GM12878 (cell line): ENCODE data around the gene ABHD13. TPM values are rescaled to one million over a fixed set of nuclear protein-coding genes. Genes with fewer than 3 reads are reported as not detected.

ENCODE experiments used
- ATAC-seq: fragments of 200-7000 bp; cut with Tn5 transposase; 3 replicates; pipeline ENCODE4 v1.9.1; 2020; ENCODE audit warnings: mild to moderate bottlenecking, moderate library complexity
- BruUV-seq: library from RNA; stranded (reverse); fragments of 400-500 nt; replicated peaks from 2 replicates; lab custom pipeline; 2021; lab: Mats Ljungman, UMichigan
- CTCF ChIA-PET: fragments of 300-600 bp; sonication (Branson Sonifier 250); formaldehyde crosslinking; extraction: SDS; loops from one replicate; lab custom pipeline; 2021; ENCODE audit warnings: inconsistent platforms; lab: Yijun Ruan, JAX
- POLR2A ChIA-PET: fragments of 350-600 bp; formaldehyde crosslinking; extraction: SDS; loops from one replicate; lab custom pipeline; 2021; ENCODE audit warnings: inconsistent platforms; lab: Charles Lee
- RAD21 ChIA-PET: fragments of 300-600 bp; sonication (Branson Sonifier 250); formaldehyde crosslinking; loops from one replicate; lab custom pipeline; 2023; ENCODE audit warnings: antibody characterized with exemption; ENCODE audit not compliant: unreplicated experiment; lab: Charles Lee
- SMC1A ChIA-PET: fragments of 300-600 bp; sonication (Branson Sonifier 250); formaldehyde crosslinking; loops from one replicate; lab custom pipeline; 2023; ENCODE audit not compliant: unreplicated experiment, uncharacterized antibody; lab: Charles Lee
- DNase-seq: peaks from one replicate; pipeline ENCODE4 v3.0.0-alpha.2; 2011; ENCODE audit warnings: low read depth, low spot score
- FAIRE-seq: peaks from 3 replicates; lab custom pipeline; 2011; peaks lifted over from hg19 to GRCh38; lab: Jason Lieb, UNC
- H2AFZ ChIP-seq: 2 replicates; pipeline ENCODE4 v1.6.0; 2011; ENCODE audit warnings: low read depth, low read length, control low read depth; ENCODE audit not compliant: control insufficient read depth
- H3K27ac ChIP-seq: 2 replicates; pipeline ENCODE4 v1.5.1; 2011; ENCODE audit warnings: control low read depth; ENCODE audit not compliant: control insufficient read depth, insufficient read depth
- H3K27me3 ChIP-seq, 2 experiments: replicated peaks in 1 of 2; 2 replicates each; pipeline versions ENCODE4 v1.6.0 to v1.6.1; 2011; ENCODE audit warnings: low read length in 1 of 2; ENCODE audit not compliant: control insufficient read depth in 2 of 2, insufficient read depth in 2 of 2
- H3K36me3 ChIP-seq, 2 experiments: 2 replicates each; pipeline ENCODE4 v1.5.1; 2011; ENCODE audit warnings: low read length in 1 of 2; ENCODE audit not compliant: control insufficient read depth in 2 of 2, insufficient read depth in 2 of 2
- H3K4me1 ChIP-seq: 2 replicates; pipeline ENCODE4 v1.6.1; 2011; ENCODE audit warnings: mild to moderate bottlenecking, low read length, moderate library complexity, mixed read lengths; ENCODE audit not compliant: control insufficient read depth, insufficient read depth
- H3K4me2 ChIP-seq: 2 replicates; pipeline ENCODE4 v1.6.0; 2011; ENCODE audit warnings: control low read depth; ENCODE audit not compliant: control insufficient read depth, insufficient read depth
- H3K4me3 ChIP-seq: fragments of 200-600 bp; sonication (generic); 2 replicates; pipeline ENCODE4 v1.5.1; 2016
- H3K79me2 ChIP-seq: 2 replicates; pipeline ENCODE4 v1.6.0; 2011; ENCODE audit warnings: low read length; ENCODE audit not compliant: control insufficient read depth, insufficient read depth
- H3K9ac ChIP-seq: 2 replicates; pipeline ENCODE4 v1.8.0; 2011; ENCODE audit warnings: low read length, control low read depth, mixed read lengths; ENCODE audit not compliant: control insufficient read depth, insufficient read depth
- H3K9me3 ChIP-seq: replicated peaks from 3 replicates; pipeline ENCODE4 v1.5.1; 2011; ENCODE audit warnings: mild to moderate bottlenecking, low read length; ENCODE audit not compliant: control insufficient read depth, insufficient read depth
- H4K20me1 ChIP-seq: 2 replicates; pipeline ENCODE4 v1.6.0; 2011; ENCODE audit not compliant: control insufficient read depth, insufficient read depth
- CREB1 ChIP-seq: IDR thresholded peaks from 2 replicates; pipeline ENCODE4 v1.6.1; 2012; ENCODE audit warnings: low read depth, mild to moderate bottlenecking, inconsistent platforms
- CREM ChIP-seq: IDR thresholded peaks from 2 replicates; pipeline ENCODE4 v1.6.1; 2014; ENCODE audit warnings: antibody characterized with exemption, low read depth
- EGR1 ChIP-seq, 2 experiments: IDR thresholded peaks; 1 replicate in 1 of 2; 2 replicates in 1 of 2; pipeline ENCODE4 v1.6.1; 2011 to 2012; ENCODE audit warnings: low read depth in 2 of 2, low read length in 2 of 2, borderline replicate concordance in 1 of 2, mild to moderate bottlenecking in 1 of 2, moderate library complexity in 1 of 2
- FOXM1 ChIP-seq: IDR thresholded peaks from 2 replicates; pipeline ENCODE4 v1.6.1; 2012; ENCODE audit warnings: low read depth, mild to moderate bottlenecking, inconsistent platforms, low read length, moderate library complexity
- HDAC6 ChIP-seq: fragments of 200-600 bp; sonication (generic); IDR thresholded peaks from one replicate; pipeline ENCODE4 v1.8.0; 2017; ENCODE audit warnings: antibody characterized with exemption; ENCODE audit not compliant: unreplicated experiment
- IKZF1 ChIP-seq: fragments of 450-650 bp; conservative IDR thresholded peaks from 2 replicates; pipeline ENCODE4 v1.6.1; 2017; ENCODE audit warnings: antibody characterized with exemption, mild to moderate bottlenecking
- IKZF2 ChIP-seq, 2 experiments: fragments of 450-650 bp; IDR thresholded peaks; 2 replicates each; pipeline ENCODE4 v1.6.1; 2017; ENCODE audit warnings: mild to moderate bottlenecking in 2 of 2, moderate library complexity in 2 of 2
- MYB ChIP-seq: fragments of 150-350 bp; IDR thresholded peaks from 2 replicates; pipeline ENCODE4 v1.6.1; 2014; ENCODE audit warnings: mild to moderate bottlenecking, low read depth, low read length, borderline replicate concordance
- NRF1 ChIP-seq: conservative IDR thresholded peaks from 2 replicates; pipeline ENCODE4 v1.6.1; 2011; ENCODE audit warnings: mild to moderate bottlenecking, low read depth, low read length, improper control_type of control experiment
- POLR2A ChIP-seq: IDR thresholded peaks from 2 replicates; pipeline ENCODE4 v1.6.1; 2011; ENCODE audit warnings: low read depth, mild to moderate bottlenecking, low read length
- POU2F2 ChIP-seq: IDR thresholded peaks from 3 replicates; pipeline ENCODE4 v1.6.1; 2011; ENCODE audit warnings: low read depth, mild to moderate bottlenecking, low read length, borderline replicate concordance
- RAD51 ChIP-seq: fragments of 450-650 bp; IDR thresholded peaks from 2 replicates; pipeline ENCODE4 v1.6.1; 2016; ENCODE audit warnings: moderate library complexity, mild to moderate bottlenecking, inconsistent platforms
- SREBF1 ChIP-seq: IDR thresholded peaks from 2 replicates; pipeline ENCODE4 v1.6.1; 2012; ENCODE audit warnings: mild to moderate bottlenecking, low read length
- SRF ChIP-seq, 2 experiments: IDR thresholded peaks; 2 replicates each; pipeline ENCODE4 v1.6.1; 2011; ENCODE audit warnings: low read depth in 2 of 2, low read length in 2 of 2, mild to moderate bottlenecking in 1 of 2, moderate library complexity in 1 of 2
- ZNF622 ChIP-seq: fragments of 450-650 bp; IDR thresholded peaks from 2 replicates; pipeline ENCODE4 v1.6.1; 2017; ENCODE audit warnings: mild to moderate bottlenecking, inconsistent platforms
- whole genome bisulfite sequencing: methylation state at CpG from one replicate; pipeline ENCODE4 v1.1.6; 2016; ENCODE audit warnings: low lambda C conversion rate; ENCODE audit not compliant: insufficient replicate concordance, insufficient coverage; ENCODE audit errors: missing lambda C conversion rate; 5-methylcytosine and 5-hydroxymethylcytosine counted together
- in situ Hi-C: fragments of 300-500 bp; cut with MboI; formaldehyde crosslinking; loops from 9 replicates; pipeline ENCODE4 v1.14.3; 2018; ENCODE audit warnings: mixed read lengths
- intact Hi-C: fragments of 100-400 bp; cut with micrococcal nuclease; formaldehyde crosslinking; loops from one replicate; pipeline ENCODE4 v1.14.2; 2022; ENCODE audit not compliant: unreplicated experiment
- polyA plus RNA-seq, 11 experiments: library from polyadenylated mRNA; depleted of rRNA in 4 of 11; unstranded in 6 of 11; stranded (reverse) in 5 of 11; fragments of >200 nt; fragmentation: Nextera tagmentation in 4 of 11; fragmentation: Illumina TruSeq in 1 of 11; extraction: Ambion mirVana in 4 of 11; extraction: Trizol in 1 of 11; gene quantifications; 1 replicate in 1 of 11; 2 replicates in 10 of 11; pipeline versions ENCODE4 v1.2.1 to v1.2.3, GENCODE V29; 2011 to 2016; ENCODE audit warnings: inconsistent platforms in 2 of 11, missing spikeins in 2 of 11, low read depth in 1 of 11
- total RNA-seq, 4 experiments: library from RNA; depleted of rRNA in 3 of 4; stranded (reverse); fragments of >200 nt in 3 of 4; fragmentation: Illumina TruSeq in 1 of 4; extraction: Trizol in 1 of 4; gene quantifications; 2 replicates each; pipeline versions ENCODE4 v1.2.1 to v1.2.3, GENCODE V29; 2013 to 2021
- TF ChIP-seq, protein P1 (sequence below): fragments of 450-650 bp; IDR thresholded peaks from 2 replicates; pipeline ENCODE4 v1.6.1; 2014; ENCODE audit warnings: mild to moderate bottlenecking

The ABHD13 gene
- total and polyA plus RNA-seq, 10 of the 15 experiments (the other 5 are each of a cell fraction or from before 2014, with no cell fraction given): 3.2 to 10.7 (median 6.5) TPM

DNA sequence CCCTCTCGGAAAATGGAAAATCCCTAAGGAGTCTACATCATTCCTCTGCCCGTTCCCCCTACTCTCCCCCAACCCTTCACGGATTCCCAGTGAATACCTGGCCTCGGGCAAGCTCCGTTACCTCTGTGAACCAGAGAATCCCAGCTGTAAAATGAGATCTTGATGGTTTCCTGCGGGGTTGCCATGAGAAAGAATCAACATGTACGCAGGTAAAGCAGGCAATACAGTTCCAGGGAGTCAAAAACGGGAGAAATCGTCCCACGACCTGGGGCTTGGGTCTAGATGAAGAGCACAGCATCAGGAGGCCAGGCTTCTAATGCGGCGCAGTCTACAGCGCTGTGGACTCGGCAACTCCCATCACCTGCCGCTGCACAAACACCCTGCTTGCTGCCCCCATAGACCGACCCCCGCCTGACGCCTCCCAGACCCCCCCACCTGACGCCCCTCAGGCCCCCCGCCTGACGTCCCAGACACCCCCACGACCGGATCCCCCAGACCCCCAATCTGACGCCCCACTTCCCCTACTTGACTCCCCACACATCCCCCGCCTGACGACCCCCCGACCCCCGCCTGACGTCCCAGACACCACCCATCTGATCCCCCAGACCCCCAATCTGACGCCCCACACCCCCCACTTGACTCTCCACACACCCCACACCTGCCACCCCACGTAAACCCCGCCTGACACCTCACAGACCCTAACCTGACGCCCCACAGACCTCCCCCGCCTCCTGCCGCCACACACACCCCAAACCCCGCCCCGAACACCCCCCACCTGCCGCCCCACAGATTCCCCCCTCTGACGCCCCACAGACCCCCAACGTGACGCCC lies 3.5 kb upstream of the ABHD13 start:
- H3K79me2 ChIP-seq: peaks cover 37% of the 10 kb centered on the region
- POLR2A ChIA-PET: no interaction called here
- no peak for FAIRE-seq

DNA sequence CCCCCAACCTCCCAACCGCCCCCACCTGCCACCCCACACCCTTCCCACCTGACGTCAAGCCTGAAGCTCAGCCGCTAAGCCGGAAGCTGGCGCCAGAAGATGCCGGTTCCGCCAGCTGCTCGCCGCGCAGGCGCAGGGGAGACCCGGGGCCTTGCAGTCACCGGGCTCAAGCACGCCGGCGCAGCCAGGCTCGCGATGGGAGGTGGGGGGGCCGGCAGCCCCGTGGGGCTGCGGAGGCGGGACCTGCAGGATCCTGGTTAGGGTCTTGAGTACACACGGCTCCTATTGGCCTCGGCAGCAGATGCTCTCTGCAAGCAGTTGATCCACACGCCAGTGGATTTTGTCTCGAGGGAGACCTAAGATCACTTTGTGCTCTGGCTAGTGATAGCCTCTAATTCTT lies 2.8 kb upstream of the ABHD13 start, which contains the start of gene LIG4:
Gene LIG4 (minus strand): TSS at position 101 of the 400 bp plus-strand sequence. CDS start 4,268 bp downstream, outside the sequence.
- no peaks in the 10 kb centered on the region for H3K27me3 ChIP-seq
- ChIA-PET CTCF (interaction anchor here (0.6 to 1.3 kb wide), 2 partner anchors 57 to 571 kb away, joined by 3 read pairs; no protein-coding TSS in a partner anchor), RAD21 (interaction anchor here (0.5 to 1.4 kb wide), 3 partner anchors 53 to 91 kb away, joined by 3 to 4 read pairs (median 3); no protein-coding TSS in a partner anchor), SMC1A (interaction anchor here (1.0 to 2.6 kb wide), 3 partner anchors 8 to 53 kb away, joined by 4 to 12 read pairs (median 6); no protein-coding TSS in a partner anchor), POLR2A (interaction anchor here (0.6 kb wide), 1 partner anchor 92 kb away, joined by 5 read pairs; no protein-coding TSS in a partner anchor)
- H3K4me2 ChIP-seq: peak within 1 kb of the TSS; percentile 90
- H3K27ac ChIP-seq: peak within 1 kb of the TSS; percentile 46
- H3K9ac ChIP-seq: peak within 1 kb of the TSS; percentile 62
- peaks cover 45% of the 10 kb centered on the region for H3K79me2 ChIP-seq
- no peaks in the 10 kb centered on the region for H3K9me3 ChIP-seq
- BruUV-seq: no TSS peak
- FAIRE-seq: no peak
- peak; percentile 80 for ATAC-seq
- DNase-seq: peak; percentile 53
- in situ Hi-C loops (loop anchor here (25.0 kb wide), 1 partner anchor 1653 kb away; the partner anchor contains the start of gene ARGLU1), intact Hi-C loops (loop anchor here (5.0 kb wide), 1 partner anchor 947 kb away; no protein-coding TSS in a partner anchor)
- peaks cover 0 to 2% of the 10 kb centered on the region in 2 experiments; a peak in 1 of 4 replicates for H3K36me3 ChIP-seq
- peak within 1 kb of the TSS; percentile 66 for H3K4me3 ChIP-seq
- H4K20me1 ChIP-seq: no peaks in the 10 kb centered on the region
- peak within 1 kb of the TSS; percentile 73 for H2AFZ ChIP-seq
- H3K4me1 ChIP-seq: peaks cover 22% of the 10 kb centered on the region
- WGBS: under 1% methylated on average over 22 of the region's 26 CpGs
- no peak for TF ChIP-seq MYB
- TF ChIP-seq IKZF1: peak; percentile 74
- TF ChIP-seq CREM: 0 out of 2 replicates have a peak, but pooled peaks have one; percentile 13
- TF ChIP-seq SREBF1: no peak
- TF ChIP-seq NRF1: peak; percentile 91
- TF ChIP-seq EGR1 (IDR thresholded peaks at IDR 0.05; ENCODE audit: borderline replicate concordance in 1 of 2, low read depth in 2 of 2, low read length in 2 of 2): peak in 1 of 2 experiments; percentile 81; a peak in 2 of 3 replicates
- TF ChIP-seq HDAC6: no peak
- TF ChIP-seq, protein P1, sequence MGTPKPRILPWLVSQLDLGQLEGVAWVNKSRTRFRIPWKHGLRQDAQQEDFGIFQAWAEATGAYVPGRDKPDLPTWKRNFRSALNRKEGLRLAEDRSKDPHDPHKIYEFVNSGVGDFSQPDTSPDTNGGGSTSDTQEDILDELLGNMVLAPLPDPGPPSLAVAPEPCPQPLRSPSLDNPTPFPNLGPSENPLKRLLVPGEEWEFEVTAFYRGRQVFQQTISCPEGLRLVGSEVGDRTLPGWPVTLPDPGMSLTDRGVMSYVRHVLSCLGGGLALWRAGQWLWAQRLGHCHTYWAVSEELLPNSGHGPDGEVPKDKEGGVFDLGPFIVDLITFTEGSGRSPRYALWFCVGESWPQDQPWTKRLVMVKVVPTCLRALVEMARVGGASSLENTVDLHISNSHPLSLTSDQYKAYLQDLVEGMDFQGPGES: no peak
- peak; percentile 66; the same call in 1 of the 2 replicates for TF ChIP-seq CREB1
- TF ChIP-seq ZNF622: no peak
- peak in 1 of 2 experiments; percentile 54; a peak in 1 of 4 replicates for TF ChIP-seq SRF (IDR thresholded peaks at IDR 0.05; ENCODE audit: low read depth in 2 of 2, low read length in 2 of 2)

More for the DNA sequence above, 3.5 kb upstream of the ABHD13 start:
- CTCF ChIA-PET: interaction anchor here (1.0 to 1.3 kb wide), 4 partner anchors 9 to 395 kb away, joined by 3 to 4 read pairs (median 3); no protein-coding TSS in a partner anchor
- Histone ChIP-seq H3K9me3 (no peaks in the 10 kb centered on the region), H3K4me3 (peak overlapping the region; percentile 60), H3K4me1 (peaks cover 18% of the 10 kb centered on the region), H3K9ac (peak overlapping the region; percentile 19; the same call in 1 of the 2 replicates), H3K27ac (peak overlapping the region; percentile 46; the same call in 1 of the 2 replicates), H3K36me3 (peaks cover 0 to 4% of the 10 kb centered on the region in 2 experiments; a peak in 1 of 4 replicates), H3K27me3 (no peaks in the 10 kb centered on the region), H4K20me1 (no peaks in the 10 kb centered on the region), H3K4me2 (peak overlapping the region; percentile 90), H2AFZ (peak overlapping the region; percentile 9; the same call in 1 of the 2 replicates)
- intact Hi-C loops: loop anchor here (5.0 kb wide), 1 partner anchor 948 kb away; no protein-coding TSS in a partner anchor
- TF ChIP-seq RAD51: no peak
- TF ChIP-seq FOXM1: no peak
- TF ChIP-seq IKZF2 (IDR thresholded peaks at IDR 0.05): 0 out of 4 replicates have a peak, but pooled peaks of 1 of the 2 experiments have one; percentile 17
- TF ChIP-seq POLR2A: peak; percentile 7; the same call in 1 of the 2 replicates
- no peak for TF ChIP-seq POU2F2
- ATAC-seq (no peak), DNase-seq (no peak)
- RAD21 ChIA-PET: interaction anchor here (1.1 to 1.4 kb wide), 2 partner anchors 54 to 56 kb away, joined by 3 to 4 read pairs; no protein-coding TSS in a partner anchor
- WGBS: 39% methylated on average over 18 of the region's 41 CpGs
- SMC1A ChIA-PET: interaction anchor here (0.7 to 2.6 kb wide), 4 partner anchors 9 to 54 kb away, joined by 3 to 12 read pairs (median 6); no protein-coding TSS in a partner anchor
- in situ Hi-C loops: loop anchor here (25.0 kb wide), 1 partner anchor 1652 kb away; the partner anchor contains the start of gene ARGLU1
- no TSS peak for BruUV-seq
